HL-60 (cell line): ENCODE results near the gene ORM2.
"Not testable (repeated sequence)": the region's sequence is repeated elsewhere in the genome, so short reads cannot be mapped to it uniquely, and the experiment has no call there.

Experiments used
- DNase-seq, 2 experiments: peaks; one replicate each; pipeline ENCODE4 v3.0.0-alpha.2; 2010 to 2020; ENCODE audit warnings: low read depth in 1 of 2, low spot score in 1 of 2
- H3K27ac ChIP-seq: fragments of 250-450 bp; sonication (Bioruptor Pico); replicated peaks from 2 replicates; pipeline ENCODE4 v1.5.1; 2020; ENCODE audit warnings: mild to moderate bottlenecking, moderate library complexity
- H3K27me3 ChIP-seq: fragments of 250-450 bp; sonication (Bioruptor Pico); 2 replicates; pipeline ENCODE4 v1.5.1; 2021; ENCODE audit warnings: mild to moderate bottlenecking, moderate library complexity; ENCODE audit not compliant: insufficient read depth, poor library complexity, severe bottlenecking
- H3K4me3 ChIP-seq: replicated peaks from 2 replicates; pipeline ENCODE4 v1.5.1; 2011; ENCODE audit warnings: mild to moderate bottlenecking, control low read depth, low read length; ENCODE audit not compliant: insufficient read depth
- CTCF ChIP-seq: IDR thresholded peaks from one replicate; pipeline ENCODE4 v1.5.1; 2011; ENCODE audit warnings: low read length, control low read depth, inconsistent platforms; ENCODE audit not compliant: insufficient read depth
- GABPA ChIP-seq: IDR thresholded peaks from 2 replicates; pipeline ENCODE4 v1.6.1; 2012; ENCODE audit warnings: low read depth
- POLR2AphosphoS5 ChIP-seq: IDR thresholded peaks from 2 replicates; pipeline ENCODE4 v1.6.1; 2012; ENCODE audit warnings: low read depth
- REST ChIP-seq: IDR thresholded peaks from 2 replicates; pipeline ENCODE4 v1.6.1; 2012; ENCODE audit warnings: low read depth; ENCODE audit not compliant: insufficient replicate concordance
- SPI1 ChIP-seq: IDR thresholded peaks from 2 replicates; pipeline ENCODE4 v1.6.1; 2012; ENCODE audit warnings: low read depth, mild to moderate bottlenecking, borderline replicate concordance

Gene ORM2

GRCh38 chr9:114319147-114319546 is 10.5 kb upstream of the ORM2 start:
- TF ChIP-seq GABPA (no peak), POLR2AphosphoS5 (no peak), SPI1 (no peak), REST (no peak), CTCF (no peak)
- DNase-seq: no peak
- H3K4me3 ChIP-seq: no peak overlapping the region
- no peaks in the 10 kb centered on the region for H3K27me3 ChIP-seq
- H3K27ac ChIP-seq: no peak overlapping the region; the same call in 1 of the 2 replicates

GRCh38 chr9:114320710-114321109 is 9.0 kb upstream of the ORM2 start:
- not testable (repeated sequence) for DNase-seq, H3K27me3 ChIP-seq, H3K27ac ChIP-seq, H3K4me3 ChIP-seq

- no peak overlapping the region for H3K4me3 ChIP-seq
- DNase-seq: no peak
- no peaks in the 10 kb centered on the region for H3K27me3 ChIP-seq
- TF ChIP-seq POLR2AphosphoS5: no peak
- TF ChIP-seq GABPA: no peak
- no peak for TF ChIP-seq SPI1
- no peak for TF ChIP-seq REST
- no peak for TF ChIP-seq CTCF
- H3K27ac ChIP-seq: no peak overlapping the region
These were observed 7.9 kb upstream of the ORM2 start for GRCh38 chr9:114321759-114322158.

GRCh38 chr9:114322160-114322818 is 7.4 kb upstream of the ORM2 start:
- not testable (repeated sequence) for H3K27me3 ChIP-seq, DNase-seq, H3K4me3 ChIP-seq
- peak overlapping the region; percentile 36; the same call in 1 of the 2 replicates for H3K27ac ChIP-seq

- H3K4me3 ChIP-seq, H3K27me3 ChIP-seq, DNase-seq: not testable (repeated sequence)
- H3K27ac ChIP-seq: peak within 1 kb of the TSS; percentile 36; the same call in 1 of the 2 replicates
These were observed 6.7 kb upstream of the ORM2 start, which contains the start of gene ORM1 for GRCh38 chr9:114322831-114323531. ORM1 (plus strand) TSS chr9:114323098; CDS start chr9:114323134, 36 bp downstream.

GRCh38 chr9:114323849-114324248 is 5.8 kb upstream of the ORM2 start:
- DNase-seq, H3K27me3 ChIP-seq: not testable (repeated sequence)

More at GRCh38 chr9:114323849-114324248, 5.8 kb upstream of the ORM2 start:
- H3K4me3 ChIP-seq, H3K27ac ChIP-seq: not testable (repeated sequence)
